H1 (cell line): ENCODE data around the gene TMEM130. TPM values are rescaled to one million over a fixed set of nuclear protein-coding genes. Genes with fewer than 3 reads are reported as not detected.

Experiments used
- CTCF ChIA-PET: fragments of 300-600 bp; sonication (Branson Sonifier 250); formaldehyde crosslinking; loops from one replicate; lab custom pipeline; 2021; ENCODE audit not compliant: partially characterized antibody; lab: Charles Lee
- POLR2A ChIA-PET: fragments of 300-600 bp; sonication (Branson Sonifier 250); formaldehyde crosslinking; loops from one replicate; lab custom pipeline; 2021; ENCODE audit warnings: inconsistent platforms; ENCODE audit not compliant: partially characterized antibody; lab: Charles Lee
- DNase-seq, 2 experiments: peaks; one replicate each; pipeline versions ENCODE4 v3.0.0 to v3.0.0-alpha.2; 2010 to 2022; ENCODE audit warnings: low spot score in 2 of 2, low read depth in 1 of 2, mixed read lengths in 1 of 2
- FAIRE-seq: peaks from 2 replicates; lab custom pipeline; 2011; peaks lifted over from hg19 to GRCh38; lab: Jason Lieb, UNC
- H2AFZ ChIP-seq: 2 replicates; pipeline ENCODE4 v1.8.1; 2012; ENCODE audit warnings: low read length, inconsistent platforms
- H2AK5ac ChIP-seq: 2 replicates; pipeline ENCODE4 v1.6.1; 2013; ENCODE audit warnings: low read depth, low read length
- H2BK120ac ChIP-seq: replicated peaks from 2 replicates; pipeline ENCODE3; 2013; ENCODE audit warnings: low read depth, low read length, inconsistent platforms
- H2BK12ac ChIP-seq: 2 replicates; pipeline ENCODE4 v1.6.1; 2013; ENCODE audit warnings: low read depth, low read length
- H2BK15ac ChIP-seq: 2 replicates; pipeline ENCODE4 v1.6.1; 2013; ENCODE audit warnings: low read length
- H2BK20ac ChIP-seq: 2 replicates; pipeline ENCODE4 v1.6.1; 2013; ENCODE audit warnings: low read length
- H2BK5ac ChIP-seq: 2 replicates; pipeline ENCODE4 v1.6.1; 2013; ENCODE audit warnings: low read depth, low read length
- H3K14ac ChIP-seq: 2 replicates; pipeline ENCODE4 v1.6.1; 2013; ENCODE audit warnings: inconsistent platforms; ENCODE audit not compliant: insufficient read length
- H3K18ac ChIP-seq: 2 replicates; pipeline ENCODE4 v1.6.1; 2013; ENCODE audit warnings: low read length; ENCODE audit errors: extremely low read depth
- H3K23ac ChIP-seq: 2 replicates; pipeline ENCODE4 v1.6.1; 2013; ENCODE audit warnings: inconsistent platforms; ENCODE audit not compliant: insufficient read length
- H3K23me2 ChIP-seq: 2 replicates; pipeline ENCODE4 v1.6.1; 2013; ENCODE audit warnings: low read depth, low read length
- H3K27ac ChIP-seq: 2 replicates; pipeline ENCODE4 v1.6.1; 2011; ENCODE audit warnings: low read depth, low read length, inconsistent platforms
- H3K27me3 ChIP-seq, 4 experiments: replicated peaks in 1 of 4; 1 replicate in 1 of 4; 2 replicates in 3 of 4; pipeline versions ENCODE4 v1.6.1 to v1.8.1; 2011 to 2013; ENCODE audit warnings: low read length in 3 of 4, mild to moderate bottlenecking in 3 of 4, inconsistent platforms in 2 of 4, mixed read lengths in 2 of 4, moderate library complexity in 1 of 4; ENCODE audit not compliant: control insufficient read depth in 3 of 4, insufficient read depth in 3 of 4; ENCODE audit errors: extremely low read depth in 1 of 4
- H3K36me3 ChIP-seq, 4 experiments: 2 replicates each; pipeline versions ENCODE4 v1.6.1 to v1.8.1; 2011 to 2013; ENCODE audit warnings: mild to moderate bottlenecking in 4 of 4, low read length in 3 of 4, moderate library complexity in 2 of 4, control low read depth in 1 of 4, inconsistent platforms in 1 of 4; ENCODE audit not compliant: insufficient read depth in 4 of 4, control insufficient read depth in 2 of 4
- H3K4ac ChIP-seq: replicated peaks from 2 replicates; pipeline ENCODE3; 2013; ENCODE audit warnings: low read length, low read depth, mixed read lengths, inconsistent platforms; ENCODE audit not compliant: insufficient read length
- H3K4me1 ChIP-seq, 4 experiments: replicated peaks in 1 of 4; 1 replicate in 1 of 4; 2 replicates in 3 of 4; pipeline versions ENCODE4 v1.6.1 to v1.8.1; 2011 to 2013; ENCODE audit warnings: low read length in 3 of 4, inconsistent platforms in 2 of 4, mixed read lengths in 1 of 4; ENCODE audit not compliant: insufficient read depth in 4 of 4, control insufficient read depth in 3 of 4
- H3K4me2 ChIP-seq, 2 experiments: 2 replicates each; pipeline versions ENCODE4 v1.6.1 to v1.8.1; 2011 to 2013; ENCODE audit warnings: low read depth in 2 of 2, low read length in 2 of 2, control low read depth in 1 of 2, inconsistent platforms in 1 of 2, mild to moderate bottlenecking in 1 of 2; ENCODE audit not compliant: insufficient read depth in 1 of 2
- H3K4me3 ChIP-seq, 4 experiments: fragments of 200-600, 300-600 bp in 1 of 4; sonication (generic), shearing (Covaris generic), sonication (Bioruptor Twin) in 1 of 4; 2 replicates each; pipeline versions ENCODE4 v1.5.1 to v1.8.1; 2011 to 2016; ENCODE audit warnings: low read length in 4 of 4, low read depth in 3 of 4, control low read depth in 2 of 4, inconsistent platforms in 2 of 4, mild to moderate bottlenecking in 2 of 4, mixed read lengths in 1 of 4, moderate library complexity in 1 of 4; ENCODE audit not compliant: insufficient read depth in 2 of 4; ENCODE audit errors: extremely low read depth in 1 of 4
- H3K56ac ChIP-seq: replicated peaks from 2 replicates; pipeline ENCODE3; 2013; ENCODE audit warnings: low read depth, mild to moderate bottlenecking, mixed read lengths, low read length, inconsistent platforms; ENCODE audit not compliant: insufficient read length
- H3K79me1 ChIP-seq: 2 replicates; pipeline ENCODE4 v1.6.1; 2013; ENCODE audit warnings: low read depth, low read length, control low read depth
- H3K79me2 ChIP-seq, 2 experiments: 2 replicates each; pipeline versions ENCODE4 v1.6.1 to v1.8.1; 2012 to 2013; ENCODE audit warnings: low read length in 2 of 2, mild to moderate bottlenecking in 2 of 2, inconsistent platforms in 1 of 2; ENCODE audit not compliant: insufficient read depth in 2 of 2, control insufficient read depth in 1 of 2
- H3K9ac ChIP-seq, 4 experiments: replicated peaks in 1 of 4; 1 replicate in 1 of 4; 2 replicates in 3 of 4; pipeline versions ENCODE4 v1.6.1 to v1.8.1; 2011 to 2013; ENCODE audit warnings: low read depth in 3 of 4, low read length in 3 of 4, control low read depth in 2 of 4, mild to moderate bottlenecking in 2 of 4, moderate library complexity in 2 of 4, inconsistent platforms in 1 of 4; ENCODE audit errors: extremely low read depth in 1 of 4
- H3K9me3 ChIP-seq, 2 experiments: 2 replicates each; pipeline versions ENCODE4 v1.6.1 to v1.8.1; 2012 to 2013; ENCODE audit warnings: mild to moderate bottlenecking in 2 of 2, moderate library complexity in 2 of 2, control low read depth in 1 of 2, inconsistent platforms in 1 of 2, low read depth in 1 of 2, low read length in 1 of 2, mixed read lengths in 1 of 2; ENCODE audit not compliant: insufficient read depth in 2 of 2
- H4K20me1 ChIP-seq, 2 experiments: replicated peaks in 1 of 2; 2 replicates each; pipeline versions ENCODE3 to v1.8.1; 2011 to 2013; ENCODE audit warnings: inconsistent platforms in 2 of 2, low read length in 2 of 2, mild to moderate bottlenecking in 1 of 2; ENCODE audit not compliant: insufficient read depth in 2 of 2, control insufficient read depth in 1 of 2
- H4K5ac ChIP-seq: 2 replicates; pipeline ENCODE4 v1.6.1; 2013; ENCODE audit warnings: low read length, low read depth, mixed read lengths, inconsistent platforms; ENCODE audit not compliant: insufficient read length
- H4K8ac ChIP-seq: 2 replicates; pipeline ENCODE4 v1.8.0; 2013; ENCODE audit warnings: mild to moderate bottlenecking, moderate library complexity, low read length, inconsistent platforms; ENCODE audit not compliant: insufficient read depth; ENCODE audit errors: extremely low read depth
- H4K91ac ChIP-seq: replicated peaks from 2 replicates; pipeline ENCODE3; 2013; ENCODE audit warnings: low read length, mixed read lengths, inconsistent platforms; ENCODE audit not compliant: insufficient read length
- EGR1 ChIP-seq: IDR thresholded peaks from 2 replicates; pipeline ENCODE4 v1.6.1; 2011; ENCODE audit warnings: low read depth, low read length, borderline replicate concordance
- EZH2 ChIP-seq: fragments of 200-600 bp; sonication (generic); IDR thresholded peaks from 2 replicates; pipeline ENCODE4 v1.7.1; 2012; ENCODE audit warnings: low read depth, mild to moderate bottlenecking, moderate library complexity, low read length, inconsistent platforms; ENCODE audit not compliant: severe bottlenecking
- HDAC6 ChIP-seq: IDR thresholded peaks from one replicate; pipeline ENCODE4 v1.7.1; 2012; ENCODE audit warnings: low read depth, mild to moderate bottlenecking, inconsistent platforms, low read length, moderate library complexity
- KDM4A ChIP-seq: IDR thresholded peaks from one replicate; pipeline ENCODE4 v1.7.1; 2012; ENCODE audit warnings: low read depth, mild to moderate bottlenecking, moderate library complexity, low read length, inconsistent platforms; ENCODE audit not compliant: severe bottlenecking
- SAP30 ChIP-seq: fragments of 300-600 bp; sonication (generic); IDR thresholded peaks from 2 replicates; pipeline ENCODE4 v1.7.1; 2012; ENCODE audit warnings: low read length, moderate library complexity, mild to moderate bottlenecking, inconsistent platforms; ENCODE audit not compliant: insufficient read depth, insufficient replicate concordance
- SIN3A ChIP-seq, 2 experiments: IDR thresholded peaks in 1 of 2; conservative IDR thresholded peaks in 1 of 2; 2 replicates each; pipeline ENCODE4 v1.6.1; 2011 to 2012; ENCODE audit warnings: low read length in 2 of 2, improper control_type of control experiment in 1 of 2, low read depth in 1 of 2, mild to moderate bottlenecking in 1 of 2
- WGBS, 2 experiments: shearing (Covaris generic) in 1 of 2; methylation state at CpG; one replicate each; pipeline versions ENCODE4 v1.1.6 to v1.1.7; 2013 to 2015; ENCODE audit warnings: low lambda C conversion rate in 2 of 2, mixed read lengths in 2 of 2, inconsistent platforms in 1 of 2, low coverage in 1 of 2, missing lambda C conversion rate in 1 of 2; ENCODE audit not compliant: insufficient replicate concordance in 2 of 2, insufficient coverage in 1 of 2, insufficient read length in 1 of 2; ENCODE audit errors: extremely low coverage in 1 of 2, missing lambda C conversion rate in 1 of 2; 5-methylcytosine and 5-hydroxymethylcytosine counted together
- polyA plus RNA-seq, 7 experiments: library from polyadenylated mRNA; depleted of rRNA in 3 of 7; stranded (reverse) in 5 of 7; unstranded in 2 of 7; fragments of >200 nt in 5 of 7; fragments of 200-250 nt in 2 of 7; gene quantifications; 1 replicate in 5 of 7; 2 replicates in 1 of 7; 4 replicates in 1 of 7; pipeline versions ENCODE4 v1.2.1 to v1.2.3, GENCODE V29; 2011 to 2013; ENCODE audit warnings: missing spikeins in 2 of 7, mixed read lengths in 2 of 7
- total RNA-seq: library from RNA; stranded (reverse); fragmentation: NEBNext Ultra II Directional; extraction: Animal tissue kit (Norgen Biotek cat#: 25700); gene quantifications from 2 replicates; pipeline ENCODE4 v1.2.1, GENCODE V29; 2021
- TF ChIP-seq, protein P1 (sequence below): IDR thresholded peaks from 2 replicates; pipeline ENCODE4 v1.6.1; 2011; ENCODE audit warnings: low read depth, mild to moderate bottlenecking, low read length; ENCODE audit not compliant: insufficient read depth

The TMEM130 gene
- total and polyA plus RNA-seq, 2 of the 8 experiments (the other 6 are each of a cell fraction or from before 2014, with no cell fraction given): 2.9 to 6.6 TPM

DNA sequence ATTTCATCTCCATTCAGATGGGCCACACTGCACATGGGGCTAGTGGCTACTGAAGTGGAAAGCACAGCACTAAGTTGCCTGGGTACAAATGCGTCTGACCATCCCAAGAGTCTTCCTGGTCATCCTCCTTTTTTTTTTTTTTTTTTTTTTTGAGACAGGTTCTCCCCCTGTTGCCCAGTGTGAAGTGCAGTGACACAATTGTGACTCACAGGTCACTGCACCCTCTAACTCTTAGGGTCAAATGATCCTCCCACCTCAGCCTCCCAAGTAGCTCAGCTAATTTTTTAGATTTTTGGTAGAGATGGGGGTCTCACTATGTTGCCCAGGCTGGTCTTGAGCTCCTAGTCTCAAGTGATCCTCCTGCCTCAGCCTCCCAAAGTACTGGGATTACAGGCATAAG, 5.1 kb upstream of the TMEM130 start:
- Histone ChIP-seq H3K23me2 (peaks cover 7% of the 10 kb centered on the region), H3K36me3 (no peaks in the 10 kb centered on the region), H4K91ac (no peak overlapping the region), H3K9me3 (no peaks in the 10 kb centered on the region), H3K23ac (no peak overlapping the region), H2BK20ac (no peak overlapping the region), H3K79me1 (peaks cover 4% of the 10 kb centered on the region), H3K79me2 (peaks cover 8 to 10% of the 10 kb centered on the region in 2 experiments), H2BK120ac (no peak overlapping the region), H2AFZ (no peak overlapping the region), H4K5ac (no peak overlapping the region), H4K8ac (no peak overlapping the region), H2BK15ac (no peak overlapping the region), H3K27ac (no peak overlapping the region), H2BK12ac (no peak overlapping the region), H3K4ac (no peak overlapping the region), H3K4me1 (peaks cover 0 to 19% (median 6%) of the 10 kb centered on the region in 4 experiments; a peak in 5 of 7 replicates), H3K56ac (no peak overlapping the region), H3K27me3 (peaks cover 0 to 12% (median 7%) of the 10 kb centered on the region in 4 experiments; a peak in 3 of 7 replicates), H3K14ac (no peak overlapping the region), H3K9ac (no peak overlapping the region), H3K4me2 (no peak overlapping the region), H3K18ac (no peak overlapping the region), H3K4me3 (no peak overlapping the region), H4K20me1 (peaks cover 5 to 7% of the 10 kb centered on the region in 2 experiments), H2BK5ac (no peak overlapping the region), H2AK5ac (no peak overlapping the region)
- POLR2A ChIA-PET: no interaction called here
- no peak for DNase-seq
- FAIRE-seq: no peak
- CTCF ChIA-PET: interaction anchor here (0.7 kb wide), 1 partner anchor 458 kb away, joined by 3 read pairs; no protein-coding TSS in a partner anchor
- 83% methylated on average over 1 of the region's 1 CpG; no CpG with 5 or more reads in 1 of the 2 experiments for WGBS, 2 experiments
- TF ChIP-seq EGR1 (no peak), HDAC6 (no peak), SIN3A (conservative IDR thresholded peaks at IDR 0.05 in 1 of 2, IDR thresholded peaks at IDR 0.05 in 1 of 2; ENCODE audit: low read depth in 1 of 2, low read length in 2 of 2) (no peak), SAP30 (no peak), KDM4A (no peak), EZH2 (no peak)
- TF ChIP-seq, protein P1, sequence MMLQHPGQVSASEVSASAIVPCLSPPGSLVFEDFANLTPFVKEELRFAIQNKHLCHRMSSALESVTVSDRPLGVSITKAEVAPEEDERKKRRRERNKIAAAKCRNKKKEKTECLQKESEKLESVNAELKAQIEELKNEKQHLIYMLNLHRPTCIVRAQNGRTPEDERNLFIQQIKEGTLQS: no peak
